Measurements from ENCODE around the gene DTX3. TPM values are rescaled to one million over a fixed set of nuclear protein-coding genes. Genes with fewer than 3 reads are reported as not detected.

Gene DTX3
- total and polyA plus RNA-seq, 7 donors: 3.5 to 9.1 (median 4.5) TPM

GRCh38 chr12:57623811-57624390 is 19.3 kb downstream of the DTX3 start:
- H3K4me3 ChIP-seq: no peak overlapping the region
- H3K27ac ChIP-seq: no peak overlapping the region
- H3K27me3 ChIP-seq (ENCODE audit: insufficient read depth in 3 of 3, low read length in 2 of 3): peaks cover 0 to 59% (median 18%) of the 10 kb centered on the region in 3 donors
- DNase-seq (no peak), ATAC-seq (no peak)
- 65 to 70% (median 65%) methylated on average over 5 of the region's 5 CpGs for WGBS, 3 donors
- H3K9me3 ChIP-seq: no peaks in the 10 kb centered on the region
- no peak for TF ChIP-seq CTCF (IDR thresholded peaks at IDR 0.05)
- intact Hi-C loops (cut with DNase I): loop anchor here (5.0 to 10.0 kb wide), 2 partner anchors 159 to 162 kb away; no protein-coding TSS in a partner anchor
- peaks cover 0 to 22% of the 10 kb centered on the region in 2 donors for H3K36me3 ChIP-seq (ENCODE audit: insufficient read depth in 1 of 2, low read depth in 1 of 2)
- peaks cover 7% of the 10 kb centered on the region for H3K4me1 ChIP-seq

- no peak overlapping the region for H3K4me3 ChIP-seq
- no peak overlapping the region for H3K27ac ChIP-seq
- intact Hi-C loops (cut with DNase I): loop anchor here (5.0 to 10.0 kb wide), 2 partner anchors 160 to 162 kb away; no protein-coding TSS in a partner anchor
- no peaks in the 10 kb centered on the region for H3K9me3 ChIP-seq
- DNase-seq (no peak), ATAC-seq (no peak)
- H3K36me3 ChIP-seq (ENCODE audit: insufficient read depth in 1 of 2, low read depth in 1 of 2): peaks cover 0 to 27% of the 10 kb centered on the region in 2 donors
- peaks cover 7% of the 10 kb centered on the region for H3K4me1 ChIP-seq
- WGBS, 3 donors: 65 to 76% (median 75%) methylated on average over 8 of the region's 8 CpGs
- no peak for TF ChIP-seq CTCF (IDR thresholded peaks at IDR 0.05)
- H3K27me3 ChIP-seq (ENCODE audit: insufficient read depth in 3 of 3, low read length in 2 of 3): peaks cover 0 to 59% (median 17%) of the 10 kb centered on the region in 3 donors
Observed at GRCh38 chr12:57624441-57625220, 20.0 kb downstream of the DTX3 start.

- H3K9me3 ChIP-seq: no peaks in the 10 kb centered on the region
- DNase-seq: peak in 1 of 2 donors; percentile 44
- peaks cover 7% of the 10 kb centered on the region for H3K4me1 ChIP-seq
- no peak overlapping the region for H3K27ac ChIP-seq
- 67 to 75% (median 70%) methylated on average over 12 of the region's 12 CpGs for WGBS, 3 donors
- H3K36me3 ChIP-seq (ENCODE audit: insufficient read depth in 1 of 2, low read depth in 1 of 2): peaks cover 0 to 34% of the 10 kb centered on the region in 2 donors
- H3K27me3 ChIP-seq (ENCODE audit: insufficient read depth in 3 of 3, low read length in 2 of 3): peaks cover 0 to 52% (median 12%) of the 10 kb centered on the region in 3 donors
- TF ChIP-seq CTCF (IDR thresholded peaks at IDR 0.05): no peak
- no peak overlapping the region for H3K4me3 ChIP-seq
- intact Hi-C loops (cut with DNase I): loop anchor here in 1 of 2 donors (10.0 kb wide), 1 partner anchor 161 kb away; no protein-coding TSS in a partner anchor
- no peak for ATAC-seq
Observed at GRCh38 chr12:57625261-57626032, 20.8 kb downstream of the DTX3 start.

GRCh38 chr12:57626111-57626920 is 21.7 kb downstream of the DTX3 start:
- H3K4me1 ChIP-seq: peaks cover 3% of the 10 kb centered on the region
- peaks cover 0 to 41% of the 10 kb centered on the region in 2 donors for H3K36me3 ChIP-seq (ENCODE audit: insufficient read depth in 1 of 2, low read depth in 1 of 2)
- no peak overlapping the region for H3K4me3 ChIP-seq
- 40 to 63% (median 52%) methylated on average over 13 of the region's 13 CpGs for WGBS, 3 donors
- no peak overlapping the region for H3K27ac ChIP-seq
- intact Hi-C loops (cut with DNase I): loop anchor here in 1 of 2 donors (10.0 kb wide), 1 partner anchor 162 kb away; no protein-coding TSS in a partner anchor
- ATAC-seq (no peak), DNase-seq (peak in 1 of 2 donors; percentile 55)
- no peaks in the 10 kb centered on the region for H3K9me3 ChIP-seq
- TF ChIP-seq CTCF (IDR thresholded peaks at IDR 0.05): no peak
- H3K27me3 ChIP-seq (ENCODE audit: insufficient read depth in 3 of 3, low read length in 2 of 3): peaks cover 0 to 44% (median 7%) of the 10 kb centered on the region in 3 donors

Measured in psoas muscle (tissue), 8 donors.